Erythroblast (primary cell): Measurements from ENCODE around the gene PYGO2.
"Not testable (repeated sequence)": the region's sequence is repeated elsewhere in the genome, so short reads cannot be mapped to it uniquely, and the experiment has no call there.

Source experiments
- DNase-seq, 2 experiments: peaks; one replicate each; lab custom pipeline; 2025; lab: John Stamatoyannopoulos, UW
- GATA1 ChIP-seq: IDR thresholded peaks from 2 replicates; pipeline ENCODE4 v1.6.1; 2011; ENCODE audit warnings: low read depth, mild to moderate bottlenecking, control low read depth, low read length, moderate library complexity
- POLR2A ChIP-seq: IDR thresholded peaks from 2 replicates; pipeline ENCODE4 v1.6.1; 2011; ENCODE audit warnings: mild to moderate bottlenecking, low read length

The PYGO2 gene

GRCh38 chr1:154923695-154924094 is 37.9 kb downstream of the PYGO2 start:
- no peak for DNase-seq
- TF ChIP-seq GATA1 (no peak), POLR2A (no peak)

- TF ChIP-seq GATA1 = no peak
- TF ChIP-seq POLR2A = no peak
- no peak for DNase-seq
These were observed 48.3 kb downstream of the PYGO2 start for GRCh38 chr1:154913273-154913672.

- no peak for TF ChIP-seq POLR2A
- no peak for TF ChIP-seq GATA1
- no peak for DNase-seq
These were observed 48.8 kb downstream of the PYGO2 start for GRCh38 chr1:154912755-154913154.

- TF ChIP-seq POLR2A (no peak), GATA1 (no peak)
- no peak for DNase-seq
These were observed 49.7 kb downstream of the PYGO2 start for GRCh38 chr1:154911691-154912550.

- TF ChIP-seq POLR2A (no peak), GATA1 (no peak)
- DNase-seq = no peak
These were observed 50.7 kb downstream of the PYGO2 start for GRCh38 chr1:154910851-154911250.

GRCh38 chr1:154908937-154909336 is 52.6 kb downstream of the PYGO2 start:
- no peak for DNase-seq
- TF ChIP-seq POLR2A (no peak), GATA1 (no peak)

DNA sequence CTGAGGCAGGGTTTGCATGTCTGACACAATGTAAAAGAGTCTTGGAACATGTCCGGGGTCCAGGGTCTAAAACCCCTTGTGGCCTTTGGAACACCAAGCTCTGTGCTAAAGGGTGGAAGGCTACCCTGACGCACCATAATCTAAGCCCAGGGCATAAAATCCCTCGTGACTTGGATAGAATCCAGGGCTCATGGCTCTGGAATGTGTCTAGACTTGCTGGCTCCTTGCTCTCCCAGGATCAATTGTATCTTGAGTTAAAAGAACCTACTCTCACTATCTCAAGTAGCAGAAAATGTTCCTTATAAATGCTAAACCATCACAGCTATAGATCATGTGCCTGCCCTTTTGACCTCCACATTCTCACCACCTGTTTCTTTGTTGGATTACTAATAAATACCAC is 53.5 kb downstream of the PYGO2 start:
- not testable (repeated sequence) for DNase-seq
